ENCODE measurements around the gene NT5DC2.

DNA sequence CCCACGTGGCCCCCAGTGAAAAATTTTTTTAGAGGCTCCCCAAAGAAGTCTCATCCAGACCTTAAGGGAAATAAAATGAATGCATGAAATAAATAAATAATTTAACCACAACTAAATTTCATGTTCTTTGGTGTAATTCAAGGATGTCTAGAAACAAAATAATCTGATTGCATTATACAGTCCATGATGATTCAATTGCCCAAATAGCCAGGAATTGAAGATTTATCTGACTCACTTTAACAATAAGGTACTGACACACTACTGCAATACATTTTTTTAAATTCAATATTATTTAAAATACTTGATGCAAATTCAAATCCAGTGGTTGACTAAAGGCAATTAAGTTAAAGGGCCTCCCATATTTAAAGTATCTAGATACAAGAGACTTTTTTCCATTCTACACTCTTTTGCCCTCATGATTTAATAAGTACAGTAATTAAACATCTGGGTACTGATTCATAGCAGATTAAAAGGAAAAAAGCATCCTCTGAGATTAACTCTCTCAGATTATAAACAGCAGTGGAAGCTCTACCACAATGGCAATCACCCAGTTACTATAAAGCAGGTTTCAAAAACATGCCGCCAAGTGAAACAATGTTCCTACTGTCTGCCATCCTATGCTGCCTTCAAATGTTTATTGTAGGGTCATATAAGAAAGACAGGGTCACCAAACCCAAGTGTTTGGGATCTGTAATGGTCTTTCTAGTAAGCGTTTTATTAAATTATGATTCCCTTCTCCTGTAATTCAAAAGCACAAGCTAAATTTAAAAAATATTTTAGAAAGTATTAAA, 12.6 kb upstream of the NT5DC2 start:
- TF ChIP-seq, protein P1, sequence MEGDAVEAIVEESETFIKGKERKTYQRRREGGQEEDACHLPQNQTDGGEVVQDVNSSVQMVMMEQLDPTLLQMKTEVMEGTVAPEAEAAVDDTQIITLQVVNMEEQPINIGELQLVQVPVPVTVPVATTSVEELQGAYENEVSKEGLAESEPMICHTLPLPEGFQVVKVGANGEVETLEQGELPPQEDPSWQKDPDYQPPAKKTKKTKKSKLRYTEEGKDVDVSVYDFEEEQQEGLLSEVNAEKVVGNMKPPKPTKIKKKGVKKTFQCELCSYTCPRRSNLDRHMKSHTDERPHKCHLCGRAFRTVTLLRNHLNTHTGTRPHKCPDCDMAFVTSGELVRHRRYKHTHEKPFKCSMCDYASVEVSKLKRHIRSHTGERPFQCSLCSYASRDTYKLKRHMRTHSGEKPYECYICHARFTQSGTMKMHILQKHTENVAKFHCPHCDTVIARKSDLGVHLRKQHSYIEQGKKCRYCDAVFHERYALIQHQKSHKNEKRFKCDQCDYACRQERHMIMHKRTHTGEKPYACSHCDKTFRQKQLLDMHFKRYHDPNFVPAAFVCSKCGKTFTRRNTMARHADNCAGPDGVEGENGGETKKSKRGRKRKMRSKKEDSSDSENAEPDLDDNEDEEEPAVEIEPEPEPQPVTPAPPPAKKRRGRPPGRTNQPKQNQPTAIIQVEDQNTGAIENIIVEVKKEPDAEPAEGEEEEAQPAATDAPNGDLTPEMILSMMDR (conservative IDR thresholded peaks at IDR 0.05; ENCODE audit: low read depth, low read length) = no peak
- TF ChIP-seq EZH2 (IDR thresholded peaks at IDR 0.05; ENCODE audit: low read length, unreplicated experiment) = no peak
- no peak for TF ChIP-seq EZH2phosphoT487 (IDR thresholded peaks at IDR 0.05; ENCODE audit: borderline replicate concordance, low read length)

All from PC-3 (cell line).